ENCODE measurements around the gene PRICKLE4. TPM values are rescaled to one million over a fixed set of nuclear protein-coding genes. Genes with fewer than 3 reads are reported as not detected.

PRICKLE4 gene
- total RNA-seq, 1 donor from 2014 or later = 3.4 TPM

- H3K27me3 ChIP-seq (ENCODE audit: insufficient read depth, low read length) = no peaks in the 10 kb centered on the region
Measured at GRCh38 chr6:41740366-41741162, 40.0 kb upstream of the PRICKLE4 start.

GRCh38 chr6:41741625-41742490 is 38.7 kb upstream of the PRICKLE4 start:
- Mint-ChIP-seq H3K27ac (ENCODE audit: unreplicated experiment) (no peak overlapping the region), H3K4me3 (ENCODE audit: unreplicated experiment) (no peak overlapping the region), H3K4me1 (ENCODE audit: low read depth, unreplicated experiment) (peaks cover 7% of the 10 kb centered on the region), H3K27me3 (ENCODE audit: low read depth, unreplicated experiment) (peaks cover 18% of the 10 kb centered on the region), H3K36me3 (ENCODE audit: low read depth, unreplicated experiment) (no peaks in the 10 kb centered on the region), H3K9me3 (ENCODE audit: unreplicated experiment) (peaks cover 4% of the 10 kb centered on the region)
- Histone ChIP-seq H3K79me2 (ENCODE audit: insufficient read depth, low read length) (no peaks in the 10 kb centered on the region), H2AFZ (ENCODE audit: low read depth, low read length) (no peak overlapping the region), H4K20me1 (ENCODE audit: insufficient read depth, low read length) (no peaks in the 10 kb centered on the region), H3K36me3 (ENCODE audit: insufficient read depth, low read length) (no peaks in the 10 kb centered on the region), H3K27ac (ENCODE audit: low read depth, low read length) (no peak overlapping the region), H3K9ac (ENCODE audit: low read length) (no peak overlapping the region), H3K4me2 (ENCODE audit: low read length) (no peak overlapping the region), H3K4me1 (ENCODE audit: insufficient read depth, low read length) (peaks cover 3% of the 10 kb centered on the region), H3K27me3 (ENCODE audit: insufficient read depth, low read length) (peaks cover 2% of the 10 kb centered on the region), H3K4me3 (ENCODE audit: insufficient read depth, low read depth, low read length) (no peak overlapping the region), H3K9me3 (ENCODE audit: insufficient read depth, low read depth, low read length) (no peaks in the 10 kb centered on the region)
- no peak for DNase-seq (ENCODE audit: low read depth)
- TF ChIP-seq EZH2 (IDR thresholded peaks at IDR 0.05; ENCODE audit: insufficient read depth, low read length) = no peak
- TF ChIP-seq CTCF (IDR thresholded peaks at IDR 0.05; ENCODE audit: insufficient read depth, low read depth, low read length) = no peak
- no peak for FAIRE-seq

More at GRCh38 chr6:41740366-41741162, 40.0 kb upstream of the PRICKLE4 start:
- H3K4me1 ChIP-seq (ENCODE audit: insufficient read depth, low read length) = peaks cover 8% of the 10 kb centered on the region
- H3K27ac Mint-ChIP-seq (ENCODE audit: unreplicated experiment) = no peak overlapping the region
- no peaks in the 10 kb centered on the region for H3K36me3 Mint-ChIP-seq (ENCODE audit: low read depth, unreplicated experiment)
- H3K36me3 ChIP-seq (ENCODE audit: insufficient read depth, low read length) = no peaks in the 10 kb centered on the region
- no peak for TF ChIP-seq CTCF (IDR thresholded peaks at IDR 0.05; ENCODE audit: insufficient read depth, low read depth, low read length)
- peaks cover 4% of the 10 kb centered on the region for H3K9me3 Mint-ChIP-seq (ENCODE audit: unreplicated experiment)
- peaks cover 7% of the 10 kb centered on the region for H3K4me1 Mint-ChIP-seq (ENCODE audit: low read depth, unreplicated experiment)
- H3K9me3 ChIP-seq (ENCODE audit: insufficient read depth, low read depth, low read length) = no peaks in the 10 kb centered on the region
- peaks cover 18% of the 10 kb centered on the region for H3K27me3 Mint-ChIP-seq (ENCODE audit: low read depth, unreplicated experiment)
- H4K20me1 ChIP-seq (ENCODE audit: insufficient read depth, low read length) = no peaks in the 10 kb centered on the region
- no peak for DNase-seq (ENCODE audit: low read depth)
- FAIRE-seq = no peak
- no peak overlapping the region for H3K9ac ChIP-seq (ENCODE audit: low read length)
- no peak overlapping the region for H2AFZ ChIP-seq (ENCODE audit: low read depth, low read length)
- H3K79me2 ChIP-seq (ENCODE audit: insufficient read depth, low read length) = no peaks in the 10 kb centered on the region
- no peak overlapping the region for H3K4me3 Mint-ChIP-seq (ENCODE audit: unreplicated experiment)
- no peak overlapping the region for H3K4me3 ChIP-seq (ENCODE audit: insufficient read depth, low read depth, low read length)
- H3K4me2 ChIP-seq (ENCODE audit: low read length) = no peak overlapping the region
- no peak overlapping the region for H3K27ac ChIP-seq (ENCODE audit: low read depth, low read length)

Data from astrocyte (in vitro differentiated cells and primary cell).